H9 (cell line): ENCODE results near the gene GDF15. TPM values are rescaled to one million over a fixed set of nuclear protein-coding genes. Genes with fewer than 3 reads are reported as not detected.

Source experiments
- DNase-seq: peaks from one replicate; pipeline ENCODE4 v3.0.0-alpha.2; 2017
- H2AFZ ChIP-seq: one replicate; pipeline ENCODE4 v1.6.1; 2013; ENCODE audit warnings: mild to moderate bottlenecking, low read length, control low read depth, moderate library complexity
- H2AK5ac ChIP-seq: 2 replicates; pipeline ENCODE4 v1.6.1; 2013; ENCODE audit warnings: low read length, control low read depth, mixed read lengths; ENCODE audit not compliant: insufficient read length
- H2BK120ac ChIP-seq: one replicate; pipeline ENCODE4 v1.6.1; 2013; ENCODE audit warnings: low read depth, mild to moderate bottlenecking, low read length, control low read depth, inconsistent platforms; ENCODE audit not compliant: poor library complexity, severe bottlenecking
- H2BK12ac ChIP-seq: 2 replicates; pipeline ENCODE4 v1.6.1; 2013; ENCODE audit warnings: low read length, control low read depth, mixed read lengths, low read depth; ENCODE audit not compliant: insufficient read length
- H2BK15ac ChIP-seq: 2 replicates; pipeline ENCODE4 v1.6.1; 2013; ENCODE audit warnings: low read depth, low read length, control low read depth
- H2BK20ac ChIP-seq: one replicate; pipeline ENCODE4 v1.6.1; 2013; ENCODE audit warnings: low read depth, mild to moderate bottlenecking, low read length, control low read depth, inconsistent platforms; ENCODE audit not compliant: poor library complexity, severe bottlenecking
- H2BK5ac ChIP-seq: 2 replicates; pipeline ENCODE4 v1.6.1; 2013; ENCODE audit warnings: low read length, control low read depth, mixed read lengths; ENCODE audit not compliant: insufficient read length
- H3K14ac ChIP-seq: 2 replicates; pipeline ENCODE4 v1.6.1; 2013; ENCODE audit warnings: low read length, control low read depth; ENCODE audit not compliant: insufficient read depth
- H3K18ac ChIP-seq: 2 replicates; pipeline ENCODE4 v1.6.1; 2013; ENCODE audit warnings: low read depth, mild to moderate bottlenecking, mixed read lengths, low read length, control low read depth; ENCODE audit not compliant: insufficient read length
- H3K23ac ChIP-seq: 2 replicates; pipeline ENCODE4 v1.6.1; 2013; ENCODE audit warnings: low read length, control low read depth, mixed read lengths, low read depth; ENCODE audit not compliant: insufficient read length
- H3K23me2 ChIP-seq: 2 replicates; pipeline ENCODE4 v1.6.1; 2013; ENCODE audit warnings: low read depth, mild to moderate bottlenecking, mixed read lengths, low read length, control low read depth; ENCODE audit not compliant: insufficient read length, poor library complexity, severe bottlenecking
- H3K27ac ChIP-seq: 2 replicates; pipeline ENCODE4 v1.5.1; 2013; ENCODE audit warnings: low read length, control low read depth, mixed read lengths, low read depth; ENCODE audit not compliant: insufficient read length
- H3K27me3 ChIP-seq: 2 replicates; pipeline ENCODE4 v1.6.1; 2013; ENCODE audit warnings: low read length, control low read depth, inconsistent platforms; ENCODE audit not compliant: insufficient read depth
- H3K4ac ChIP-seq: 2 replicates; pipeline ENCODE4 v1.6.1; 2013; ENCODE audit warnings: low read depth, mild to moderate bottlenecking, control low read depth, inconsistent platforms, low read length, moderate library complexity
- H3K4me1 ChIP-seq: 2 replicates; pipeline ENCODE4 v1.6.1; 2013; ENCODE audit warnings: low read length, control low read depth, inconsistent platforms; ENCODE audit not compliant: insufficient read depth
- H3K4me2 ChIP-seq: 2 replicates; pipeline ENCODE4 v1.6.1; 2013; ENCODE audit warnings: low read length, control low read depth, mixed read lengths; ENCODE audit not compliant: insufficient read length, insufficient read depth
- H3K56ac ChIP-seq: 2 replicates; pipeline ENCODE4 v1.6.1; 2013; ENCODE audit warnings: low read depth, mild to moderate bottlenecking, mixed read lengths, low read length, control low read depth; ENCODE audit not compliant: insufficient read length
- H3K79me1 ChIP-seq: 2 replicates; pipeline ENCODE4 v1.6.1; 2013; ENCODE audit warnings: low read depth, mild to moderate bottlenecking, moderate library complexity, low read length, control low read depth, inconsistent platforms; ENCODE audit not compliant: insufficient read depth, poor library complexity, severe bottlenecking
- H3K79me2 ChIP-seq: 2 replicates; pipeline ENCODE4 v1.6.1; 2013; ENCODE audit warnings: low read length, control low read depth, inconsistent platforms; ENCODE audit not compliant: insufficient read depth
- H3K9ac ChIP-seq: 2 replicates; pipeline ENCODE4 v1.6.1; 2013; ENCODE audit warnings: low read length, control low read depth, mixed read lengths; ENCODE audit not compliant: insufficient read length; ENCODE audit errors: extremely low read depth
- H3K9me3 ChIP-seq: one replicate; pipeline ENCODE4 v1.6.1; 2013; ENCODE audit warnings: low read depth, low read length, inconsistent platforms; ENCODE audit not compliant: control insufficient read depth
- H3T11ph ChIP-seq: one replicate; pipeline ENCODE4 v1.6.1; 2013; ENCODE audit warnings: mild to moderate bottlenecking, low read length, control low read depth, inconsistent platforms
- H4K20me1 ChIP-seq: one replicate; pipeline ENCODE4 v1.6.1; 2013; ENCODE audit not compliant: control insufficient read depth, insufficient read length, insufficient read depth
- H4K5ac ChIP-seq: 2 replicates; pipeline ENCODE4 v1.6.1; 2013; ENCODE audit warnings: low read depth, mild to moderate bottlenecking, mixed read lengths, low read length, control low read depth; ENCODE audit not compliant: insufficient read length
- H4K8ac ChIP-seq: replicated peaks from 2 replicates; pipeline ENCODE4 v1.6.1; 2013; ENCODE audit warnings: low read length, control low read depth, mixed read lengths, low read depth; ENCODE audit not compliant: insufficient read length
- H4K91ac ChIP-seq: 2 replicates; pipeline ENCODE4 v1.6.1; 2013; ENCODE audit warnings: low read depth, mild to moderate bottlenecking, moderate library complexity, mixed read lengths, low read length, control low read depth; ENCODE audit not compliant: insufficient read length
- H3K27ac Mint-ChIP-seq, 3 experiments: 2 replicates in 2 of 3; 3 replicates in 1 of 3; pipeline ENCODE4 v1.8.0; 2020 to 2021; ENCODE audit warnings: mixed read lengths in 3 of 3, mild to moderate bottlenecking in 1 of 3, moderate library complexity in 1 of 3
- H3K27me3 Mint-ChIP-seq: 2 replicates; pipeline ENCODE4 v1.8.0; 2021; ENCODE audit warnings: low read depth, mild to moderate bottlenecking, moderate library complexity, mixed read lengths
- H3K36me3 Mint-ChIP-seq, 3 experiments: 2 replicates in 2 of 3; 3 replicates in 1 of 3; pipeline ENCODE4 v1.8.0; 2020 to 2021; ENCODE audit warnings: low read depth in 3 of 3, mixed read lengths in 3 of 3; ENCODE audit not compliant: insufficient read depth in 1 of 3
- H3K4me1 Mint-ChIP-seq, 2 experiments: 2 replicates each; pipeline ENCODE4 v1.8.0; 2020; ENCODE audit warnings: mixed read lengths in 2 of 2
- H3K4me3 Mint-ChIP-seq, 2 experiments: 2 replicates in 1 of 2; 3 replicates in 1 of 2; pipeline ENCODE4 v1.8.0; 2020 to 2021; ENCODE audit warnings: mild to moderate bottlenecking in 2 of 2, mixed read lengths in 2 of 2, moderate library complexity in 1 of 2
- H3K9me3 Mint-ChIP-seq, 2 experiments: 2 replicates in 1 of 2; 3 replicates in 1 of 2; pipeline ENCODE4 v1.8.0; 2020; ENCODE audit warnings: mild to moderate bottlenecking in 2 of 2, mixed read lengths in 2 of 2, moderate library complexity in 1 of 2
- WGBS: extraction: QIAGEN DNeasy Blood & Tissue Kit; methylation state at CpG from one replicate; pipeline ENCODE4 v1.1.7; 2013; ENCODE audit warnings: missing lambda C conversion rate, low lambda C conversion rate, mixed read lengths; ENCODE audit not compliant: insufficient read length; ENCODE audit errors: extremely low coverage; 5-methylcytosine and 5-hydroxymethylcytosine counted together
- total RNA-seq: library from RNA; stranded (reverse); gene quantifications from 2 replicates; pipeline ENCODE4 v1.2.1, GENCODE V29; 2021
- TF ChIP-seq, protein P1 (sequence below): fragments of 200-600 bp; sonication (generic); conservative IDR thresholded peaks from 3 replicates; pipeline ENCODE4 v1.8.0; 2021; ENCODE audit warnings: antibody characterized with exemption, mild to moderate bottlenecking

The GDF15 gene
- total RNA-seq, 1 experiment from 2014 or later = 5.7 TPM

- no peak overlapping the region for H2AK5ac ChIP-seq
- Mint-ChIP-seq H3K9me3 (no peaks in the 10 kb centered on the region; a peak in 1 of 5 replicates), H3K27me3 (peaks cover 2% of the 10 kb centered on the region), H3K4me1 (peaks cover 22 to 30% of the 10 kb centered on the region in 2 experiments), H3K4me3 (peak overlapping the region; percentile 63 to 73), H3K27ac (no peak overlapping the region), H3K36me3 (peaks cover 2 to 21% (median 19%) of the 10 kb centered on the region in 3 experiments; a peak in 6 of 7 replicates)
- no peak overlapping the region for H3K4me2 ChIP-seq
- no peak overlapping the region for H3K18ac ChIP-seq
- H3K27me3 ChIP-seq = no peaks in the 10 kb centered on the region
- DNase-seq = peak; percentile 89
- no peak overlapping the region for H2AFZ ChIP-seq
- H3K4me1 ChIP-seq = 0 out of 2 replicates have a peak, but pooled peaks cover under 1% of the 10 kb centered on the region
- H2BK15ac ChIP-seq = no peak overlapping the region
- peaks cover 3% of the 10 kb centered on the region for H4K20me1 ChIP-seq
- no peaks in the 10 kb centered on the region for H3K79me1 ChIP-seq
- H3K79me2 ChIP-seq = no peaks in the 10 kb centered on the region
- H3K23ac ChIP-seq = no peak overlapping the region
- no peak overlapping the region for H2BK120ac ChIP-seq
- no peak overlapping the region for H3T11ph ChIP-seq
- no peak overlapping the region for H2BK12ac ChIP-seq
- no peak overlapping the region for H4K5ac ChIP-seq
- no CpG with 5 or more reads among the region's 60 CpGs for WGBS
- H3K56ac ChIP-seq = no peak overlapping the region
- H4K91ac ChIP-seq = no peak overlapping the region
- no peak overlapping the region for H3K14ac ChIP-seq
- H3K9ac ChIP-seq = no peak overlapping the region
- H3K27ac ChIP-seq = no peak overlapping the region
- H3K4ac ChIP-seq = no peak overlapping the region
- H4K8ac ChIP-seq = no peak overlapping the region
- peaks cover 16% of the 10 kb centered on the region for H3K23me2 ChIP-seq
- no peak overlapping the region for H2BK5ac ChIP-seq
- no peaks in the 10 kb centered on the region for H3K9me3 ChIP-seq
- no peak overlapping the region for H2BK20ac ChIP-seq
- TF ChIP-seq, protein P1, sequence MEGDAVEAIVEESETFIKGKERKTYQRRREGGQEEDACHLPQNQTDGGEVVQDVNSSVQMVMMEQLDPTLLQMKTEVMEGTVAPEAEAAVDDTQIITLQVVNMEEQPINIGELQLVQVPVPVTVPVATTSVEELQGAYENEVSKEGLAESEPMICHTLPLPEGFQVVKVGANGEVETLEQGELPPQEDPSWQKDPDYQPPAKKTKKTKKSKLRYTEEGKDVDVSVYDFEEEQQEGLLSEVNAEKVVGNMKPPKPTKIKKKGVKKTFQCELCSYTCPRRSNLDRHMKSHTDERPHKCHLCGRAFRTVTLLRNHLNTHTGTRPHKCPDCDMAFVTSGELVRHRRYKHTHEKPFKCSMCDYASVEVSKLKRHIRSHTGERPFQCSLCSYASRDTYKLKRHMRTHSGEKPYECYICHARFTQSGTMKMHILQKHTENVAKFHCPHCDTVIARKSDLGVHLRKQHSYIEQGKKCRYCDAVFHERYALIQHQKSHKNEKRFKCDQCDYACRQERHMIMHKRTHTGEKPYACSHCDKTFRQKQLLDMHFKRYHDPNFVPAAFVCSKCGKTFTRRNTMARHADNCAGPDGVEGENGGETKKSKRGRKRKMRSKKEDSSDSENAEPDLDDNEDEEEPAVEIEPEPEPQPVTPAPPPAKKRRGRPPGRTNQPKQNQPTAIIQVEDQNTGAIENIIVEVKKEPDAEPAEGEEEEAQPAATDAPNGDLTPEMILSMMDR = no peak
These were observed 47.9 kb downstream of the GDF15 start for GRCh38 chr19:18433735-18434398.
